Liver (tissue), 9 donors: ENCODE results near the gene PGS1. TPM values are rescaled to one million over a fixed set of nuclear protein-coding genes. Genes with fewer than 3 reads are reported as not detected.

Experiments used
- DNase-seq: peaks from one replicate; pipeline ENCODE4 v3.0.0-alpha.2; 2017; ENCODE audit warnings: low spot score
- H3K27ac ChIP-seq, 2 donors: one replicate each; pipeline ENCODE4 v1.7.0; 2013; ENCODE audit warnings: inconsistent platforms in 2 of 2, low read length in 2 of 2, control low read depth in 1 of 2, low read depth in 1 of 2, mild to moderate bottlenecking in 1 of 2
- H3K27me3 ChIP-seq, 4 donors: one replicate each; pipeline versions ENCODE4 v1.6.1 to v1.7.0; 2013; ENCODE audit warnings: low read length in 3 of 4, inconsistent platforms in 1 of 4, mild to moderate bottlenecking in 1 of 4, moderate library complexity in 1 of 4; ENCODE audit not compliant: control insufficient read depth in 4 of 4, insufficient read depth in 4 of 4
- H3K36me3 ChIP-seq, 4 donors: one replicate each; pipeline versions ENCODE4 v1.6.1 to v1.7.0; 2013; ENCODE audit warnings: low read length in 3 of 4, mild to moderate bottlenecking in 3 of 4, low read depth in 1 of 4, moderate library complexity in 1 of 4; ENCODE audit not compliant: control insufficient read depth in 4 of 4, insufficient read depth in 3 of 4
- H3K4me1 ChIP-seq, 4 donors: one replicate each; pipeline versions ENCODE4 v1.6.1 to v1.7.0; 2013; ENCODE audit warnings: low read length in 3 of 4, mild to moderate bottlenecking in 3 of 4, moderate library complexity in 1 of 4; ENCODE audit not compliant: control insufficient read depth in 4 of 4, insufficient read depth in 4 of 4
- H3K4me3 ChIP-seq, 3 donors: one replicate each; pipeline versions ENCODE4 v1.6.1 to v1.7.0; 2013; ENCODE audit warnings: low read length in 3 of 3, control low read depth in 1 of 3, low read depth in 1 of 3, mild to moderate bottlenecking in 1 of 3
- H3K9ac ChIP-seq, 2 donors: one replicate each; pipeline ENCODE4 v1.7.0; 2013; ENCODE audit warnings: low read length in 2 of 2, mild to moderate bottlenecking in 2 of 2, moderate library complexity in 2 of 2, control low read depth in 1 of 2, low read depth in 1 of 2
- H3K9me3 ChIP-seq, 4 donors: one replicate each; pipeline versions ENCODE4 v1.6.1 to v1.7.0; 2013; ENCODE audit warnings: low read length in 3 of 4; ENCODE audit not compliant: control insufficient read depth in 4 of 4
- EGR1 ChIP-seq, 2 donors: IDR thresholded peaks; 2 replicates each; pipeline ENCODE4 v1.6.1; 2016 to 2018; ENCODE audit warnings: antibody characterized with exemption in 2 of 2, low read depth in 2 of 2
- FOXA1 ChIP-seq: IDR thresholded peaks from 2 replicates; pipeline ENCODE4 v1.6.1; 2016; ENCODE audit warnings: antibody characterized with exemption
- FOXA2 ChIP-seq: IDR thresholded peaks from 2 replicates; pipeline ENCODE4 v1.6.1; 2016; ENCODE audit warnings: antibody characterized with exemption
- GABPA ChIP-seq, 2 donors: IDR thresholded peaks in 1 of 2; conservative IDR thresholded peaks in 1 of 2; 2 replicates each; pipeline ENCODE4 v1.6.1; 2016; ENCODE audit warnings: antibody characterized with exemption in 2 of 2, mild to moderate bottlenecking in 1 of 2, moderate library complexity in 1 of 2
- HNF4A ChIP-seq, 2 donors: conservative IDR thresholded peaks; 2 replicates each; pipeline ENCODE4 v1.6.1; 2016; ENCODE audit warnings: antibody characterized with exemption in 2 of 2, mild to moderate bottlenecking in 2 of 2
- HNF4G ChIP-seq: IDR thresholded peaks from 2 replicates; pipeline ENCODE4 v1.6.1; 2016; ENCODE audit warnings: antibody characterized with exemption
- JUND ChIP-seq, 2 donors: IDR thresholded peaks; 2 replicates each; pipeline ENCODE4 v1.6.1; 2016; ENCODE audit warnings: antibody characterized with exemption in 2 of 2
- NR2F2 ChIP-seq: IDR thresholded peaks from 2 replicates; pipeline ENCODE4 v1.6.1; 2016; ENCODE audit warnings: antibody characterized with exemption
- RAD21 ChIP-seq, 2 donors: IDR thresholded peaks; 2 replicates each; pipeline ENCODE4 v1.6.1; 2016; ENCODE audit warnings: antibody characterized with exemption in 2 of 2, mild to moderate bottlenecking in 2 of 2
- REST ChIP-seq: IDR thresholded peaks from 2 replicates; pipeline ENCODE4 v1.6.1; 2016; ENCODE audit warnings: antibody characterized with exemption, mild to moderate bottlenecking
- RXRA ChIP-seq, 2 donors: IDR thresholded peaks; 2 replicates each; pipeline ENCODE4 v1.6.1; 2017 to 2018; ENCODE audit warnings: antibody characterized with exemption in 2 of 2, mild to moderate bottlenecking in 1 of 2
- SP1 ChIP-seq: IDR thresholded peaks from 2 replicates; pipeline ENCODE4 v1.6.1; 2018; ENCODE audit warnings: antibody characterized with exemption, mild to moderate bottlenecking
- TAF1 ChIP-seq: conservative IDR thresholded peaks from 2 replicates; pipeline ENCODE4 v1.6.1; 2016; ENCODE audit warnings: antibody characterized with exemption, mild to moderate bottlenecking
- YY1 ChIP-seq: IDR thresholded peaks from 2 replicates; pipeline ENCODE4 v1.6.1; 2016; ENCODE audit warnings: antibody characterized with exemption, mild to moderate bottlenecking
- WGBS: extraction: QIAGEN DNeasy Blood & Tissue Kit; methylation state at CpG from one replicate; pipeline ENCODE4 v1.1.7; 2013; 5-methylcytosine and 5-hydroxymethylcytosine counted together
- polyA plus RNA-seq, 2 donors: library from polyadenylated mRNA; stranded (reverse) in 1 of 2; unstranded in 1 of 2; fragments of 200-250 nt in 1 of 2; fragments of >200 nt in 1 of 2; fragmentation: Nextera tagmentation in 1 of 2; extraction: Ambion mirVana in 1 of 2; gene quantifications; one replicate each; pipeline versions ENCODE4 v1.2.1 to v1.2.3, GENCODE V29; 2013 to 2015
- total RNA-seq, 2 donors: library from RNA; depleted of rRNA; stranded (reverse); fragments of >200 nt; gene quantifications; one replicate each; pipeline ENCODE4 v1.2.3, GENCODE V29; 2014
- TF ChIP-seq, protein P1 (sequence below): IDR thresholded peaks from 2 replicates; pipeline ENCODE4 v1.6.1; 2016; ENCODE audit warnings: antibody characterized with exemption
- TF ChIP-seq, protein P2 (sequence below): IDR thresholded peaks from 2 replicates; pipeline ENCODE4 v1.6.1; 2016; ENCODE audit warnings: antibody characterized with exemption
- TF ChIP-seq, protein P3 (sequence below): fragments of 150-350 bp; IDR thresholded peaks from 2 replicates; pipeline ENCODE4 v1.5.1; 2017; ENCODE audit warnings: improper control_type of control experiment, low read depth, low read length; ENCODE audit not compliant: missing input control
- TF ChIP-seq, protein P4 (sequence below): IDR thresholded peaks from 2 replicates; pipeline ENCODE4 v1.6.1; 2016; ENCODE audit warnings: antibody characterized with exemption
- donor health status: healthy.
- donor health status: healthy.
- donor health status: healthy.
- donor health status: healthy.
- donor health status: healthy.

The PGS1 gene
- total and polyA plus RNA-seq, 4 donors: 8.1 to 24.1 (median 12.2) TPM

- Histone ChIP-seq H3K27me3 (no peaks in the 10 kb centered on the region), H3K9ac (no peak overlapping the region), H3K4me3 (no peak overlapping the region), H3K9me3 (no peaks in the 10 kb centered on the region), H3K36me3 (no peaks in the 10 kb centered on the region), H3K4me1 (peaks cover 1 to 8% (median 5%) of the 10 kb centered on the region in 4 donors), H3K27ac (no peak overlapping the region)
- 68% methylated on average over 6 of the region's 6 CpGs for WGBS
- DNase-seq: no peak
- TF ChIP-seq, protein P1, sequence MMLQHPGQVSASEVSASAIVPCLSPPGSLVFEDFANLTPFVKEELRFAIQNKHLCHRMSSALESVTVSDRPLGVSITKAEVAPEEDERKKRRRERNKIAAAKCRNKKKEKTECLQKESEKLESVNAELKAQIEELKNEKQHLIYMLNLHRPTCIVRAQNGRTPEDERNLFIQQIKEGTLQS: no peak
- TF ChIP-seq NR2F2 (no peak), GABPA (IDR thresholded peaks at IDR 0.05 in 1 of 2, conservative IDR thresholded peaks at IDR 0.05 in 1 of 2) (no peak), FOXA1 (no peak), EGR1 (IDR thresholded peaks at IDR 0.05; ENCODE audit: low read depth in 2 of 2) (no peak), HNF4G (no peak), TAF1 (no peak), RXRA (IDR thresholded peaks at IDR 0.05) (no peak), HNF4A (conservative IDR thresholded peaks at IDR 0.05) (no peak), SP1 (no peak), FOXA2 (no peak), YY1 (no peak), RAD21 (IDR thresholded peaks at IDR 0.05) (no peak), JUND (IDR thresholded peaks at IDR 0.05) (no peak), REST (no peak)
- TF ChIP-seq, protein P2, sequence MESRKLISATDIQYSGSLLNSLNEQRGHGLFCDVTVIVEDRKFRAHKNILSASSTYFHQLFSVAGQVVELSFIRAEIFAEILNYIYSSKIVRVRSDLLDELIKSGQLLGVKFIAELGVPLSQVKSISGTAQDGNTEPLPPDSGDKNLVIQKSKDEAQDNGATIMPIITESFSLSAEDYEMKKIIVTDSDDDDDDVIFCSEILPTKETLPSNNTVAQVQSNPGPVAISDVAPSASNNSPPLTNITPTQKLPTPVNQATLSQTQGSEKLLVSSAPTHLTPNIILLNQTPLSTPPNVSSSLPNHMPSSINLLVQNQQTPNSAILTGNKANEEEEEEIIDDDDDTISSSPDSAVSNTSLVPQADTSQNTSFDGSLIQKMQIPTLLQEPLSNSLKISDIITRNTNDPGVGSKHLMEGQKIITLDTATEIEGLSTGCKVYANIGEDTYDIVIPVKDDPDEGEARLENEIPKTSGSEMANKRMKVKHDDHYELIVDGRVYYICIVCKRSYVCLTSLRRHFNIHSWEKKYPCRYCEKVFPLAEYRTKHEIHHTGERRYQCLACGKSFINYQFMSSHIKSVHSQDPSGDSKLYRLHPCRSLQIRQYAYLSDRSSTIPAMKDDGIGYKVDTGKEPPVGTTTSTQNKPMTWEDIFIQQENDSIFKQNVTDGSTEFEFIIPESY: no peak
- TF ChIP-seq, protein P3, sequence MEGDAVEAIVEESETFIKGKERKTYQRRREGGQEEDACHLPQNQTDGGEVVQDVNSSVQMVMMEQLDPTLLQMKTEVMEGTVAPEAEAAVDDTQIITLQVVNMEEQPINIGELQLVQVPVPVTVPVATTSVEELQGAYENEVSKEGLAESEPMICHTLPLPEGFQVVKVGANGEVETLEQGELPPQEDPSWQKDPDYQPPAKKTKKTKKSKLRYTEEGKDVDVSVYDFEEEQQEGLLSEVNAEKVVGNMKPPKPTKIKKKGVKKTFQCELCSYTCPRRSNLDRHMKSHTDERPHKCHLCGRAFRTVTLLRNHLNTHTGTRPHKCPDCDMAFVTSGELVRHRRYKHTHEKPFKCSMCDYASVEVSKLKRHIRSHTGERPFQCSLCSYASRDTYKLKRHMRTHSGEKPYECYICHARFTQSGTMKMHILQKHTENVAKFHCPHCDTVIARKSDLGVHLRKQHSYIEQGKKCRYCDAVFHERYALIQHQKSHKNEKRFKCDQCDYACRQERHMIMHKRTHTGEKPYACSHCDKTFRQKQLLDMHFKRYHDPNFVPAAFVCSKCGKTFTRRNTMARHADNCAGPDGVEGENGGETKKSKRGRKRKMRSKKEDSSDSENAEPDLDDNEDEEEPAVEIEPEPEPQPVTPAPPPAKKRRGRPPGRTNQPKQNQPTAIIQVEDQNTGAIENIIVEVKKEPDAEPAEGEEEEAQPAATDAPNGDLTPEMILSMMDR: no peak
- TF ChIP-seq, protein P4, sequence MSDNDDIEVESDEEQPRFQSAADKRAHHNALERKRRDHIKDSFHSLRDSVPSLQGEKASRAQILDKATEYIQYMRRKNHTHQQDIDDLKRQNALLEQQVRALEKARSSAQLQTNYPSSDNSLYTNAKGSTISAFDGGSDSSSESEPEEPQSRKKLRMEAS: no peak
These were observed 4.3 kb upstream of the PGS1 start for GRCh38 chr17:78374189-78374588.
